Loucy (cell line): ENCODE data around the gene RDH12.

ENCODE experiments used
- EZH2phosphoT487 ChIP-seq: fragments of 200-600 bp; IDR thresholded peaks from 2 replicates; pipeline ENCODE4 v1.6.1; 2018; ENCODE audit warnings: antibody characterized with exemption, mild to moderate bottlenecking, moderate library complexity, borderline replicate concordance
- TF ChIP-seq, protein P1 (sequence below): fragments of 200-600 bp; sonication (generic); conservative IDR thresholded peaks from 2 replicates; pipeline ENCODE4 v1.5.1; 2014; ENCODE audit warnings: mild to moderate bottlenecking, antibody characterized with exemption, low read length

DNA sequence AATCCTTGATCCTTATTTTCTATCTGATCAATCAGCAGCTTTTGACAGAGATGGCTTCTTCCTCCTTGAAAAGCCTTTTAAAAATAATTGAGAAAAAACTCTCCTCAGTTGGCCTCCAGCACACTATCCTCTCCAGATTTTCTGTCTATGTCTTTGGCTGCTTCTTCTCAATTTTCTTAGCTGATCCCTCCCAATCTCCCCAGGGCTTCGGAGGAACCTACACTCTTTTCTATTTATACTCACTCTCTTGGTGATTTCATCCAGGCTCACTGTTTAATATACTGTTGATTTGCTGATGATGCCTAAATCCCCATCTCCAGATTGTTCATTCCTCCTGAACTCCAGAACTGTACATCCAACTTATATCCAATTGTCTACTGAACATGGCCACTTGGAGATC lies 54.8 kb downstream of the RDH12 start:
- TF ChIP-seq, protein P1, sequence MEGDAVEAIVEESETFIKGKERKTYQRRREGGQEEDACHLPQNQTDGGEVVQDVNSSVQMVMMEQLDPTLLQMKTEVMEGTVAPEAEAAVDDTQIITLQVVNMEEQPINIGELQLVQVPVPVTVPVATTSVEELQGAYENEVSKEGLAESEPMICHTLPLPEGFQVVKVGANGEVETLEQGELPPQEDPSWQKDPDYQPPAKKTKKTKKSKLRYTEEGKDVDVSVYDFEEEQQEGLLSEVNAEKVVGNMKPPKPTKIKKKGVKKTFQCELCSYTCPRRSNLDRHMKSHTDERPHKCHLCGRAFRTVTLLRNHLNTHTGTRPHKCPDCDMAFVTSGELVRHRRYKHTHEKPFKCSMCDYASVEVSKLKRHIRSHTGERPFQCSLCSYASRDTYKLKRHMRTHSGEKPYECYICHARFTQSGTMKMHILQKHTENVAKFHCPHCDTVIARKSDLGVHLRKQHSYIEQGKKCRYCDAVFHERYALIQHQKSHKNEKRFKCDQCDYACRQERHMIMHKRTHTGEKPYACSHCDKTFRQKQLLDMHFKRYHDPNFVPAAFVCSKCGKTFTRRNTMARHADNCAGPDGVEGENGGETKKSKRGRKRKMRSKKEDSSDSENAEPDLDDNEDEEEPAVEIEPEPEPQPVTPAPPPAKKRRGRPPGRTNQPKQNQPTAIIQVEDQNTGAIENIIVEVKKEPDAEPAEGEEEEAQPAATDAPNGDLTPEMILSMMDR = no peak
- no peak for TF ChIP-seq EZH2phosphoT487
